IPS-20b (cell line): ENCODE results near the gene CLK2.

ENCODE experiments used
- H3K27ac ChIP-seq: one replicate; pipeline ENCODE4 v1.5.1; 2013; ENCODE audit warnings: low read length
- H3K27me3 ChIP-seq: 2 replicates; pipeline ENCODE4 v1.6.1; 2013; ENCODE audit warnings: mild to moderate bottlenecking, low read length, inconsistent platforms; ENCODE audit not compliant: insufficient read depth
- H3K36me3 ChIP-seq: 2 replicates; pipeline ENCODE4 v1.6.1; 2013; ENCODE audit warnings: low read depth, mild to moderate bottlenecking, inconsistent platforms, low read length, moderate library complexity; ENCODE audit not compliant: insufficient read depth
- H3K4me1 ChIP-seq: 2 replicates; pipeline ENCODE4 v1.6.1; 2013; ENCODE audit warnings: mild to moderate bottlenecking, control low read depth, inconsistent platforms, low read length, moderate library complexity; ENCODE audit not compliant: insufficient read depth
- H3K4me3 ChIP-seq: 2 replicates; pipeline ENCODE4 v1.5.1; 2013; ENCODE audit warnings: mild to moderate bottlenecking, low read length, inconsistent platforms
- H3K9ac ChIP-seq: 2 replicates; pipeline ENCODE4 v1.6.1; 2013; ENCODE audit warnings: low read depth, mild to moderate bottlenecking, inconsistent platforms, low read length, moderate library complexity
- H3K9me3 ChIP-seq: 2 replicates; pipeline ENCODE4 v1.6.1; 2013; ENCODE audit warnings: mild to moderate bottlenecking, low read depth, low read length, inconsistent platforms; ENCODE audit not compliant: insufficient read depth

CLK2 gene

DNA sequence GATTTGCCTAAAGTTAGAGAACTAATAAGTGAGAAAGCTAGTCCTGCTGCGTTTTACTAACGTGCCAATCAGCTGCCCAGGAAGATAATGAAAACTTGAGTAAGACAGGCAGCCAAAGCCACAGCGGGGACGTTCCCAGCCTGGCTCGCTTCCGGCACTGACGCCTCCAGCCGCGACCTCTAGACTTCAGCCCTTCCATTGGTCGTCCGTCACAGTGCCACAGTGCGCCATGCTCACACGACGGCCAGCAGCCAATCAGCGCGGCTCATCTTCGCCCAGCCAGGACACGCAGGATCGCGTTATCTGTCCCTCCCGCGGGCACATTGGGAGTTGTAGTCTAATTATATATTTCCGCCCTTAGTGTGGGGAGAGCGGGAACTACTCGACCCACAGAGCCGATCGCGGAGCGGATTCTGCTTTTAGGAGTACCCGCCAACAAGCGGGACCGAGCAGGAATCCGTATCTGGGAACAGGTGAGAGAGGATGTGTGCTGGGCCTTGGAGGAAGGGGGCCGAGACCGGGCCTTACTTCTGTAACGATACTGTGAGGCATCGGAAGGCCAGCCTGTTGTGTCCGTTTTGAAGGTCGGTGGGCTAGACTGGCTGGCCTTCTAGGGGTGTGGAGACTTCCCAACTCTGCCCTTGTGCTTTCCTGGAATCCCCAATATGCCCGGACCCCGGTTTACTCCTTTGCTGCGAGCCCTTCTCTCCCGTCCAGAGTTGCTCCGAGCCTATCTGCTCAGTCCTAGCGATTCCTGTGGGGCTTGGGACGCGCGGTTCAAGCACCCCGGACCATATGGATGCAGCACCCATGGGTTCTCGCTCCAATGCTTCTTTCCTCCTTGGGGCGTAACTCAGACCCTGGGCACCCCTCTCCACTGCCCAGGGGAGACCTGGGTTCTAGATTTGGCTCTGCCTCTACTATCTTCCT lies 35.5 kb upstream of the CLK2 start, which contains the start of gene FDPS:
TSS of gene FDPS (plus strand) at position 374 of the 930 bp plus-strand sequence. CDS start 924 bp downstream, outside the sequence.
- H3K4me3 ChIP-seq, result peak within 1 kb of the TSS; percentile 92
- peaks cover 37% of the 10 kb centered on the region for H3K36me3 ChIP-seq
- no peaks in the 10 kb centered on the region for H3K9me3 ChIP-seq
- peaks cover 7% of the 10 kb centered on the region; the same call in 1 of the 2 replicates for H3K4me1 ChIP-seq
- peak within 1 kb of the TSS; percentile 52 for H3K27ac ChIP-seq
- H3K27me3 ChIP-seq, result no peaks in the 10 kb centered on the region
- peak within 1 kb of the TSS; percentile 98 for H3K9ac ChIP-seq

DNA sequence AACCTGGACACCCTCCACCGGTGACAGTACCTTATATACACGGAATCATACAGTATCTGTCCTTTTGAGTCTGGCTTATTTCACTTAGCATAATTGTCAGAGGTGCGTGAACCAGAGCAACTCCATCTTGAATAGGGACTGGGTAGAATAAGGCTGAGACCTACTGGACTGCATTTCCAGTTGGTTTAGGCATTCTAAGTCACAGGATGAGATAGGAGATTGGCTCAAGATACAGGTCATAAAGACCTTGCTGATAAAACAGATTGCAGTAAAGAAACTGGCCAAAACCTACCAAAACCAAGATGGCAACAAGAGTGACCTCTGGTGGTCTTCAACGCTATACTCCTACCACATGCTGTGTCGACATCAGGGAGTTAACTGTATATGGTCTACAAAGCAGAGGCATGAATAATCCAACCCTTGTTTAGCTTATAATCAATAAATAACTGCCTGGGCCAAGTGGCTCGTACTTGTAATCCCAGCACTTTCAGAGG lies 34.0 kb upstream of the CLK2 start:
- Histone ChIP-seq H3K27ac (peak overlapping the region; percentile 2), H3K36me3 (peaks cover 24% of the 10 kb centered on the region), H3K4me3 (no peak overlapping the region), H3K9me3 (no peaks in the 10 kb centered on the region), H3K9ac (peak overlapping the region; percentile 62; the same call in 1 of the 2 replicates), H3K4me1 (peaks cover 7% of the 10 kb centered on the region; the same call in 1 of the 2 replicates), H3K27me3 (no peaks in the 10 kb centered on the region)

DNA sequence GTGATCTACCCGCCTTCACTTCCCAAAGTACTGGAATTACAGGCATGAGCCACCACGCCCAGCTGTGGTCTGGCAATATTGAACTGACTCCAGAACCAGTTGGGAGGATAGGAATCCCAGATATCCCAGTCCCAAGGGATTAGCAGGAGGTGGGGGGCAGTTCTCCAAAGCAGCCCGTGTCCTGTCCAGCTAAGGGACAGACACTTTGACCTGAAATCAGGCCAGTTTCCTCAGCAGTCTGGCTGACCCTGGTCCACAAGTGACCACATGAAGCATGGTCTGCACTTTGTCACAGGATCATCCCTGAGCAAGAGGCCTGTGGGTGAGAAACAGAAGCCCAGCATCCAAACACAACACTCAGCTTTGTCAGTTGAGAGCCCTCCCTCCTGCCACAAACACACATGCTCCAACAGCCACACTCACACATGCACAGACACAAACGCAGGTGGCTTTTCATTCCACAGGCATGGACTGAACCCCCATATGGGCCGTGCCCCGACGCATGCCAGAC lies 32.6 kb upstream of the CLK2 start:
- Histone ChIP-seq H3K4me3 (no peak overlapping the region), H3K9ac (no peak overlapping the region), H3K36me3 (peaks cover 12% of the 10 kb centered on the region; the same call in 1 of the 2 replicates), H3K27ac (no peak overlapping the region), H3K9me3 (no peaks in the 10 kb centered on the region), H3K4me1 (peaks cover 7% of the 10 kb centered on the region; the same call in 1 of the 2 replicates), H3K27me3 (no peaks in the 10 kb centered on the region)

DNA sequence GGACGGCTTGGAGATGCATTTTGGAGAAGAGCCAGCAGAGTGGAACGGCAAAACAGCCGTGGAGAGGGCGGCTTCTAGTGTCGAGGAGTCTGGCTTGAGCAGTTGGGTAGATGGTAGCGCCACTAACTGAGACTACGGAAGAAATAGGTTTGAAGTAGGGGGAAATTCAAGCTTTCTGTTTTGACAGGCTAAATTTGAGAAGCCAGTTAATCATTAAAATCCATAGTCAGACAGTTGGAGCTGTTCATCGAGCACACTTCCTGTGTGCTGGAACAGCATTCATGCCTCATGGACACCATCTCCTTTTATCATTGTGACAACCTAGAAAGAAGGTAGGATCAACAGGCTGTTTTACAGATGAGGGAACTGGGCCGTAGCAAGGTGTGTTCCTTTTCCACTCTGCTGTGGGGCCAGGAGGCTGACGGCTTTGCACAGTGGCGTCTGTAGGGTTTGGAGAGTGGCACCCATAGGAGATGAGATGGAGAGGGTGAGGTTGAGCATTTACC lies 31.3 kb upstream of the CLK2 start:
- Histone ChIP-seq H3K4me1 (peaks cover 4% of the 10 kb centered on the region; the same call in 1 of the 2 replicates), H3K9me3 (no peaks in the 10 kb centered on the region), H3K9ac (no peak overlapping the region), H3K27me3 (no peaks in the 10 kb centered on the region), H3K4me3 (no peak overlapping the region), H3K27ac (no peak overlapping the region), H3K36me3 (no peaks in the 10 kb centered on the region)

DNA sequence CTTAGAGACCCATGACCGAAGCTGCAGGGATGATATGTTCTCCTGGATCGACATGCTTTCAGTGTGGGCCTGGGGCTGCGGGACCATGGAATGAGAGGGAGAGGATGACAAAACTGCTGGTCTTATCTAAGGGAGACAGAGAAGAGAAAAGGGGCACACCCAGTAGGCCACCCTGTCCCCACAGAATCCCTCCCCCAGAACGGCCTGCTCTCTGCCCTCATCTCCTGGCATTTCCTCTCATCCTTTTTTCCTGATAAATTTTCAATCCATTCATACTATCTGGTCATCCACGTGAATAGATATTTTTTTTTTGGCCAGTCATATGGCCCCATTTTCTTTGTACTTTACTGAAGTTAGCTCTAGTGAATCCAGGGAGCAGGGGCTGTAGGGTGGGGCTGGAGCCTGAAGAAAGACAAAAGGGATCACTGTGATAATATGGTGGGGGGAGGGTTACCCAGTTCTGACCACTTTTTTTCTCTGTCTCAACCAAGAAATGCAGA lies 28.1 kb upstream of the CLK2 start, which contains the start of gene PKLR:
TSS of gene PKLR (minus strand) at position 97 of the 500 bp plus-strand sequence. CDS start at position 54, 43 bp downstream.
- H3K4me1 ChIP-seq, result 0 out of 2 replicates have a peak, but pooled peaks cover 3% of the 10 kb centered on the region
- H3K27me3 ChIP-seq, result peaks cover 8% of the 10 kb centered on the region
- no peaks in the 10 kb centered on the region for H3K36me3 ChIP-seq
- no peak within 1 kb of the TSS for H3K27ac ChIP-seq
- H3K4me3 ChIP-seq, result no peak within 1 kb of the TSS
- no peaks in the 10 kb centered on the region for H3K9me3 ChIP-seq
- no peak within 1 kb of the TSS for H3K9ac ChIP-seq

DNA sequence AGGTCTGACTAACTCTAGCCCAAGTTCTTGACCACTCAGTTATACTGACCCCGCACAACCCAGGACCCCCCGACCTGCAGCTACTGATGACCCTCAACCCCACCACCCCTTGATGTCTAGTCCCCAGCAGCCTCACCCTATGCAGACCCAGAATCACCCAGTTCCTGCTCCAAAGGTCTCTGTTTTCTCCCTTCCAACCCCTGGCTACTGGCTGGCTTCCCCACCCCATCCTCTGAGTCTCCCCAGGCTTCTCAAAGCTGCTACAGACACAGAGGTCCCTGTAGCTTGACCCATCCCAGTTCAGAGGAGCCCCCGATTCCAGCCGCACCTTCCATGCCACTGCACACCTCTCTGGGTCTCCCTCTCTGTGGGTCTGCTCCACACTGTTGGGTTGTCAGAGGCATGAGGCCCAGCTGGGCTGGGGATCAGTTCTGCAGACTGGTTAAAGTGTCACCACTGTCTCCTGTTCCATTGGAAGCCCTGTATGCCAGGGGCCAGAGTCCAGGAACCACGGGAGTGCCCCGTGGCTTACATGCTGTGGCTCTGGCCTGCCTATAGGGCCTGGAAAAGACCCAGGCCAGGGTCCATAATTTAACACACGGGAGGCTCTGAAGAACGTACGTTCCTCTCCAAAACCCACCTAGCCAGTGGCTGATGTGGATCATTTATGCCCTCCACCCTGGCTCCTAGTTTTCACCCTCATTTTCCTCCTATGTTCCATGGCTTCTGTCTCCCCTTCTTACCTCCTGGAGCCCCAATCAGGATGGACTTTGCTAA lies 27.4 kb upstream of the CLK2 start:
- Histone ChIP-seq H3K4me1 (0 out of 2 replicates have a peak, but pooled peaks cover 3% of the 10 kb centered on the region), H3K27me3 (peaks cover 14% of the 10 kb centered on the region), H3K9ac (no peak overlapping the region), H3K36me3 (no peaks in the 10 kb centered on the region), H3K9me3 (no peaks in the 10 kb centered on the region), H3K4me3 (no peak overlapping the region), H3K27ac (no peak overlapping the region)

DNA sequence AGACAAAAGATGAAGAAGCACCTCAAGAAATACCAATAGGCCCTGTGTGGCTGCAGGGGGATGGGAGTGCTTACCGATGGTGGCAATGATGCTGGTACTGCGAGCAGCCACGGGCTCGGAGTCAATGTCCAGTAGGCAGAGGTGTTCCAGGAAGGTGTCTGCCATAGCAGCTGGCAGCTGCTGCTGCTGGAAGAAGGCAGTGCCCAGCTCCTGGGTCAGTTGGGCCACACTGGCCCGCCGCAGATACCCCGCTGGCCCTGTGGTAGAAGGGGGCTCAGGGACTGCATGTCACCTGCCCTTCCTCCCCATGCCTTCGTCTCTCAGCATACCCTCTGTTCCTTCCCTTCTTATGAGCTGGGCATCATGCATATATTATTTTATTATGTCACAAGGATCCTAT lies 26.7 kb upstream of the CLK2 start:
- H3K4me1 ChIP-seq, result 0 out of 2 replicates have a peak, but pooled peaks cover 3% of the 10 kb centered on the region
- peaks cover 22% of the 10 kb centered on the region for H3K27me3 ChIP-seq
- no peak overlapping the region for H3K9ac ChIP-seq
- no peaks in the 10 kb centered on the region for H3K9me3 ChIP-seq
- no peak overlapping the region for H3K4me3 ChIP-seq
- no peaks in the 10 kb centered on the region for H3K36me3 ChIP-seq
- H3K27ac ChIP-seq, result no peak overlapping the region

DNA sequence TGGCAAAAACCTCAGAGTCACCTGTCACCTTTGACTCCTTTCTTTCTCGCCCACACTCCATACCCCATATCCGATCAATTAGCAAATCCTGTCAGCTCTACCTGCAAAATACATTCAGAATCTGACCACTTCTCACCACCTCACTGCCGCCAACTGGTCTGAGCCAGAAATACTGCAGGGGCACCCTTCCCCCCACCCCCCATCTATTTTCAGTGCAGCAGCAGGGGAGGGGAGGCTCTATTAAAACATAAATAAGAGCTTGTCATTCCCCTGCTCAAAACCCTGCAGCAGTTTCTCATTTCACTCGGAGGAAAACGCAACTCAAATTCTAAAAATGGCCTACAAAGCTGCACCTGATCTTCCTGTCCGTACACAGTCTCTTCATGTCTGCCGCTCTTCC lies 24.1 kb upstream of the CLK2 start:
- 0 out of 2 replicates have a peak, but pooled peaks cover 3% of the 10 kb centered on the region for H3K4me1 ChIP-seq
- no peaks in the 10 kb centered on the region for H3K9me3 ChIP-seq
- H3K9ac ChIP-seq, result no peak overlapping the region
- H3K27me3 ChIP-seq, result peaks cover 48% of the 10 kb centered on the region
- H3K36me3 ChIP-seq, result no peaks in the 10 kb centered on the region
- no peak overlapping the region for H3K27ac ChIP-seq
- H3K4me3 ChIP-seq, result no peak overlapping the region

DNA sequence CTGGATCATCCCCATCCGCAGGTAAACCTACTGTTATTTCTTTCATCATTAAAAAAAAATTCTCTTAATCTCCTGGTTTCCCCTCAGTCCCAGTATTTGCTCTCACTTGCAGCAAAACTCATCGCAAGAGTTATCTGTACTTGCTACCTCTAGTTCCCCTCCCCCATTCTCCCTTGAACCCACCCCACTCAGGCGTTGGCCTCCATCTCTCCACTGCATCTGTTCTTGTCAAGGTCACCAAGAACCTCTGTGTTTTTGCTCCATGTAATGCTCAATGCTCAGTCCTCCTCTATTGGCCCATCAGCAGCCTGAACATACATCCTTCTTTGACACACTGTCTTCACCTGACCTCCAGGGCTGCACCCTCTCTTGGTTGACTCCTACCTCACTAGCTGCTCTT lies 23.4 kb upstream of the CLK2 start:
- Histone ChIP-seq H3K27me3 (peaks cover 49% of the 10 kb centered on the region), H3K9me3 (no peaks in the 10 kb centered on the region), H3K9ac (no peak overlapping the region), H3K4me3 (no peak overlapping the region), H3K36me3 (no peaks in the 10 kb centered on the region), H3K4me1 (0 out of 2 replicates have a peak, but pooled peaks cover 3% of the 10 kb centered on the region), H3K27ac (no peak overlapping the region)

DNA sequence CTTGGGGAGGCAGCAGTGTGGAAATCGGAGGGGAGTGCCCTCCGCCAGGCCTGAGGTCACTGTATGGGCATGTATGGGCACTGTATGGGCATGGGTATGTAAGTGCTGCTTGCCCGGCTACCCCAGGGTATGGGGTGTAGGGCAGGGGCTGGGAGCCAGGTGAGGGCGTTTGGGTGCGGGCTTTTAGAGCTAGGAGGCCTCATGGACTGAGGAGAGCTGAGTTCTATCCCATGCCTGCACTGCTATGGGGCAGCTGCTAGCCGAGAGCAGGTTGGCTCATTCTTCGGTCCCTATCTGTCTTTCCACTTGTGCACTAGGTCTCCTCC lies 22.6 kb upstream of the CLK2 start:
- peak overlapping the region; percentile 76; the same call in 1 of the 2 replicates for H3K9ac ChIP-seq
- H3K4me3 ChIP-seq, result peak overlapping the region; percentile 73
- H3K27me3 ChIP-seq, result peaks cover 49% of the 10 kb centered on the region
- H3K9me3 ChIP-seq, result no peaks in the 10 kb centered on the region
- 0 out of 2 replicates have a peak, but pooled peaks cover 3% of the 10 kb centered on the region for H3K4me1 ChIP-seq
- no peaks in the 10 kb centered on the region for H3K36me3 ChIP-seq
- no peak overlapping the region for H3K27ac ChIP-seq
